A549 (cell line): ENCODE results near the gene JAM3. TPM values are rescaled to one million over a fixed set of nuclear protein-coding genes. Genes with fewer than 3 reads are reported as not detected.

Source experiments
- ATAC-seq, 2 experiments: fragments of 200-7000 bp in 1 of 2; fragments of >200 bp in 1 of 2; cut with Nextera tagmentation in 1 of 2; cut with Tn5 transposase in 1 of 2; 3 replicates each; pipeline versions ENCODE4 v1.8.0 to v1.9.1; 2018 to 2020; ENCODE audit warnings: mild to moderate bottlenecking in 1 of 2, moderate library complexity in 1 of 2
- CTCF ChIA-PET: fragments of 300-600 bp; sonication (Branson Sonifier 250); formaldehyde crosslinking; extraction: SDS; loops from one replicate; lab custom pipeline; 2021; ENCODE audit warnings: antibody characterized with exemption, inconsistent platforms; lab: Yijun Ruan, JAX
- POLR2A ChIA-PET: fragments of 350-600 bp; formaldehyde crosslinking; extraction: SDS; loops from one replicate; lab custom pipeline; 2021; ENCODE audit warnings: antibody characterized with exemption, inconsistent platforms; lab: Yijun Ruan, JAX
- DNase-seq, 2 experiments: peaks; one replicate each; pipeline versions ENCODE4 v3.0.0 to v3.0.0-alpha.2; 2011 to 2016; ENCODE audit warnings: low read depth in 1 of 2, low spot score in 1 of 2
- FAIRE-seq: peaks from 2 replicates; lab custom pipeline; 2011; peaks lifted over from hg19 to GRCh38; lab: Jason Lieb, UNC
- H3K27ac ChIP-seq, 2 experiments: fragments of >200 bp; sonication (Bioruptor Twin); formaldehyde crosslinking; 3 replicates each; pipeline ENCODE4 v1.5.1; 2016 to 2017
- H3K4me1 ChIP-seq: fragments of >200 bp; sonication (Bioruptor Twin); formaldehyde crosslinking; 3 replicates; pipeline ENCODE4 v1.6.1; 2016
- H3K4me2 ChIP-seq: fragments of >200 bp; sonication (Bioruptor Twin); formaldehyde crosslinking; 3 replicates; pipeline ENCODE4 v1.6.1; 2016
- H3K4me3 ChIP-seq: fragments of >200 bp; sonication (Bioruptor Twin); formaldehyde crosslinking; 3 replicates; pipeline ENCODE4 v1.5.1; 2016
- H3K9me3 ChIP-seq: fragments of >200 bp; sonication (Bioruptor Twin); formaldehyde crosslinking; 3 replicates; pipeline ENCODE4 v1.6.1; 2016
- BHLHE40 ChIP-seq: IDR thresholded peaks from 2 replicates; pipeline ENCODE4 v1.6.1; 2012; ENCODE audit warnings: low read depth, low read length, inconsistent platforms
- CBX2 ChIP-seq: fragments of 200-600 bp; sonication (generic); IDR thresholded peaks from 2 replicates; pipeline ENCODE4 v1.6.1; 2016; ENCODE audit warnings: low read depth, mild to moderate bottlenecking, borderline replicate concordance
- CTCF ChIP-seq: fragments of >200 bp; sonication (Bioruptor Twin); formaldehyde crosslinking; IDR thresholded peaks from 3 replicates; pipeline ENCODE4 v1.5.1; 2016
- EP300 ChIP-seq, 2 experiments: fragments of >200 bp; sonication (Bioruptor Twin); formaldehyde crosslinking; IDR thresholded peaks; 2 replicates in 1 of 2; 3 replicates in 1 of 2; pipeline ENCODE4 v1.6.1; 2016 to 2017
- HES2 ChIP-seq: fragments of >200 bp; sonication (Bioruptor Twin); formaldehyde crosslinking; IDR thresholded peaks from 2 replicates; pipeline ENCODE4 v1.6.1; 2016
- HEYL ChIP-seq: fragments of 250-450 bp; sonication (Bioruptor Pico); IDR thresholded peaks from 2 replicates; pipeline ENCODE4 v1.8.0; 2021; ENCODE audit warnings: mild to moderate bottlenecking, moderate library complexity
- HOXA7 ChIP-seq: fragments of 250-450 bp; sonication (Bioruptor Pico); IDR thresholded peaks from 2 replicates; pipeline ENCODE4 v1.5.0; 2020; ENCODE audit warnings: mild to moderate bottlenecking, moderate library complexity
- HOXB13 ChIP-seq: fragments of 250-450 bp; sonication (Bioruptor Pico); IDR thresholded peaks from 2 replicates; pipeline ENCODE4 v1.5.0; 2020; ENCODE audit warnings: low read depth, mild to moderate bottlenecking, moderate library complexity
- HOXB5 ChIP-seq: fragments of 250-450 bp; sonication (Bioruptor Pico); IDR thresholded peaks from 2 replicates; pipeline ENCODE4 v1.5.0; 2020; ENCODE audit warnings: mild to moderate bottlenecking, moderate library complexity
- KDM1A ChIP-seq: fragments of 200-600 bp; sonication (generic); IDR thresholded peaks from 2 replicates; pipeline ENCODE4 v1.6.1; 2016; ENCODE audit warnings: low read depth, mild to moderate bottlenecking
- MAFK ChIP-seq: fragments of 450-650 bp; IDR thresholded peaks from 2 replicates; pipeline ENCODE4 v1.6.1; 2014; ENCODE audit not compliant: partially characterized antibody
- MAX ChIP-seq: IDR thresholded peaks from 2 replicates; pipeline ENCODE4 v1.6.1; 2012
- MAZ ChIP-seq: fragments of 150-350 bp; IDR thresholded peaks from 2 replicates; pipeline ENCODE4 v1.6.1; 2014; ENCODE audit warnings: antibody characterized with exemption, low read depth, low read length, borderline replicate concordance
- MYC ChIP-seq: IDR thresholded peaks from 2 replicates; pipeline ENCODE4 v1.6.1; 2012; ENCODE audit warnings: mild to moderate bottlenecking, inconsistent platforms, low read length, improper control_type of control experiment, borderline replicate concordance
- NR3C1 ChIP-seq: fragments of >200 bp; sonication (Bioruptor Twin); formaldehyde crosslinking; IDR thresholded peaks from 3 replicates; pipeline ENCODE4 v1.6.1; 2017
- PBX3 ChIP-seq: IDR thresholded peaks from 2 replicates; pipeline ENCODE4 v1.6.1; 2012
- PHF8 ChIP-seq: fragments of 200-600 bp; sonication (generic); IDR thresholded peaks from 2 replicates; pipeline ENCODE4 v1.6.1; 2016; ENCODE audit warnings: low read depth, mild to moderate bottlenecking, antibody characterized with exemption, moderate library complexity, borderline replicate concordance
- POLR2A ChIP-seq: IDR thresholded peaks from 2 replicates; pipeline ENCODE4 v1.6.1; 2012; ENCODE audit warnings: mild to moderate bottlenecking, low read length
- RAD21 ChIP-seq, 2 experiments: fragments of >200 bp in 1 of 2; sonication (Bioruptor Twin) in 1 of 2; formaldehyde crosslinking in 1 of 2; IDR thresholded peaks in 1 of 2; conservative IDR thresholded peaks in 1 of 2; 2 replicates in 1 of 2; 3 replicates in 1 of 2; pipeline ENCODE4 v1.6.1; 2012 to 2018; ENCODE audit warnings: inconsistent platforms in 1 of 2
- SMC3 ChIP-seq: fragments of >200 bp; sonication (Bioruptor Twin); formaldehyde crosslinking; IDR thresholded peaks from 3 replicates; pipeline ENCODE4 v1.6.1; 2018; ENCODE audit warnings: inconsistent platforms
- SREBF2 ChIP-seq: fragments of 450-650 bp; IDR thresholded peaks from 2 replicates; pipeline ENCODE4 v1.6.1; 2014; ENCODE audit warnings: mild to moderate bottlenecking, moderate library complexity
- ZFP36 ChIP-seq: fragments of 450-650 bp; IDR thresholded peaks from 2 replicates; pipeline ENCODE4 v1.6.1; 2014; ENCODE audit warnings: borderline replicate concordance; ENCODE audit not compliant: partially characterized antibody
- WGBS: methylation state at CpG from one replicate; pipeline ENCODE4 v1.1.6; 2017; ENCODE audit errors: missing lambda C conversion rate; 5-methylcytosine and 5-hydroxymethylcytosine counted together
- polyA plus RNA-seq, 4 experiments: library from polyadenylated mRNA; depleted of rRNA in 3 of 4; stranded (reverse); fragments of >200 nt; fragmentation: RNase III in 1 of 4; extraction: RNeasy Plus Mini Kit Qiagen cat#74134 plus additional on column Dnase treatment in 1 of 4; gene quantifications; 2 replicates in 3 of 4; 3 replicates in 1 of 4; pipeline ENCODE4 v1.2.3, GENCODE V29; 2011 to 2017

JAM3 gene
- polyA plus RNA-seq, 2 of the 4 experiments (the other 2 are of a cell fraction) = 4.0 to 5.2 TPM

GRCh38 chr11:134020598-134020997, 48.3 kb upstream of the JAM3 start:
- Histone ChIP-seq H3K4me1 (no peaks in the 10 kb centered on the region), H3K4me3 (no peak overlapping the region), H3K27ac (no peak overlapping the region), H3K4me2 (no peak overlapping the region), H3K9me3 (no peaks in the 10 kb centered on the region)
- FAIRE-seq (no peak), ATAC-seq (no peak), DNase-seq (no peak)
- TF ChIP-seq NR3C1 = no peak
- TF ChIP-seq ZFP36 = no peak
- TF ChIP-seq MAZ = no peak
- TF ChIP-seq HOXB5 = no peak
- no peak for TF ChIP-seq KDM1A
- TF ChIP-seq HES2 = no peak
- no peak for TF ChIP-seq PHF8
- no peak for TF ChIP-seq MAFK
- ChIA-PET POLR2A (no interaction called here), CTCF (interaction anchor here (1.2 kb wide), 1 partner anchor 12 kb away, joined by 3 read pairs; no protein-coding TSS in a partner anchor)
- 42% methylated on average over 7 of the region's 13 CpGs for WGBS

- no peak overlapping the region for H3K4me3 ChIP-seq
Measured at GRCh38 chr11:134021326-134021725, 47.5 kb upstream of the JAM3 start.

More at GRCh38 chr11:134021326-134021725, 47.5 kb upstream of the JAM3 start:
- ChIA-PET POLR2A (no interaction called here), CTCF (no interaction called here)
- TF ChIP-seq PBX3 (no peak), MYC (no peak), BHLHE40 (no peak), SREBF2 (no peak), POLR2A (no peak), CTCF (no peak), EP300 (IDR thresholded peaks at IDR 0.05) (no peak), HOXA7 (no peak), CBX2 (no peak), HOXB13 (no peak), HEYL (CRISPR knock-in tag) (no peak), RAD21 (conservative IDR thresholded peaks at IDR 0.05 in 1 of 2, IDR thresholded peaks at IDR 0.05 in 1 of 2) (no peak), NR3C1 (no peak), ZFP36 (no peak), KDM1A (no peak), HES2 (no peak), SMC3 (no peak), MAX (no peak)
- ATAC-seq (no peak), DNase-seq (no peak), FAIRE-seq (no peak)
- H3K27ac ChIP-seq = no peak overlapping the region
- H3K4me2 ChIP-seq = no peak overlapping the region
- WGBS = 27% methylated on average over 7 of the region's 7 CpGs
- no peaks in the 10 kb centered on the region for H3K9me3 ChIP-seq
- no peaks in the 10 kb centered on the region for H3K4me1 ChIP-seq
